ENCODE data around the gene RAB44.

The RAB44 gene

DNA sequence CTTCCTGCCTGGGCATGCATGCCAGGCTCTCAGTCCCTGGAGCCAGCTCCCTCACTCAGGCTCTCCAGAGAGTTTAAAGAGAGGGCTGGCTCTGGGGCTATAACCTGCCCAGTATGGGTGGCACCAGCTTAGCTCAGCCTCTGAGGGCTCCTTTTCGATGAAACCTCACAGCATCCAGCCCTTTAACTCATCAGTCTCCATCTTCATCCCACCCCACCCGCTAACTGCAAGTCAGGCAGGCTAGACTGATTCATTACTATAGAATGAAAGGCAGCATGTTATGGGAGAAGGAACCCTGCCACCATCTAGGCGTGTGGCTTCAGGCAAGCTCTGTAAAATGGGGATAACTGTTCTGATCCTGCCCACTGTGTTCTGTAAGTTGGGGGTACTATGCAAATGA, 53.5 kb downstream of the RAB44 start:
- TF ChIP-seq JUND (IDR thresholded peaks at IDR 0.05; ENCODE audit: low read depth): no peak
- in situ Hi-C loops (cut with HindIII; ENCODE audit: low pct_unique_long_range_greater_than_20kb, low sequenced_read_pairs): no loop called here
- DNase-seq (ENCODE audit: low read depth in 1 of 2, low spot score in 1 of 2): no peak

DNA sequence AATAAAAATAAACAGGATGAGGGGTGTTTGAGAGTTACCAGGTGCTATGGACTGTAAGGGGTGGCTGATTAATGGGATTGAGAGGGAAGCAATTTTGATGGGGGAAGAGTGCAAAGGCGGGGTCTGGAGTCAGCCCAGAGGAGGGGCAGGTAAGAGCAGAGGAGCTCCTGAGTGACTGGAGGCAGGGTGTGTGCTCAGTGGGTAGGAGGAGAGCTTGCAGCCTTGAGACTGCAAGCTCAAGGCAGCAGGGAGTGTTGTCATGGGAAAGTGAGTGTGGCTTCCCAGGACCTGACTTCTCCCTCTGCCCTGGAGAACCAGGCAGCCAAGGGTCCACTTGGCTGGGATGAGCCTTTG, 54.2 kb downstream of the RAB44 start:
- in situ Hi-C loops (cut with HindIII; ENCODE audit: low pct_unique_long_range_greater_than_20kb, low sequenced_read_pairs): no loop called here
- DNase-seq (ENCODE audit: low read depth in 1 of 2, low spot score in 1 of 2): no peak
- TF ChIP-seq JUND (IDR thresholded peaks at IDR 0.05; ENCODE audit: low read depth): no peak

DNA sequence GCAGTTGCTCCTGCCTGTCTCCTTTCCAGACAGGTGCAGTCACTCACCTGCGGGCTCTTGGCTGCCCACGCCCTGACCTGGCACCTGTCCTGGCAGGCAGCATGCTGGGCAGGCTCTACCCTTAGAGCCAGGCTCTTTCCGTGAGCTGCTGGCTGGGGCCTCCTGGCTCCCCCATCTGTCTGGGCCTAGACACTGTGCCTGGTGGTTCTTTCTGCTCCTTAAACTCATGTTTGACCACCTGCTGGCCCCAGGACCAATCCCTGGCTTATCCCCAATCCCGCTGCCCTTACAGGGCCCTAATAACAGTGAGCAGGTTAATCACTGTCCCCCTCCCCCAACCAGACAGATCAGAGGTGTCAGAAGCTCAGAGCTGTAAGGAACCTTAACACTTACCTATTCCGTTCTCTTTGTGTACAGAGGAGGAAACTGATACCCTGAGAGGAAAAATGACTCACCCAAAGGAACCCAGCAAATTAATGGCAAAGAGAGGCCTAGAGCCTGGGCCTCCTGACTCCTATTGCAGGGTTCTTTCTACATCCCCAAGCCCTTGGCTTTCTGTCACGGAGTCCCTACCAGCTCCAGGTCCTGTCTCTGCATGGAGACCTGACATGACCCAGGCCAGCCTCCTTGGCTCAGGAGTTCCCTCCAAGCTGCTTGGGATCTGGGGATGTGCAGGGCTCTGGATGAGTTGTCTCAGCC, 54.7 kb downstream of the RAB44 start:
- in situ Hi-C loops (cut with HindIII; ENCODE audit: low pct_unique_long_range_greater_than_20kb, low sequenced_read_pairs): no loop called here
- peak; percentile 51 to 68 for DNase-seq (ENCODE audit: low read depth in 1 of 2, low spot score in 1 of 2)
- TF ChIP-seq JUND (IDR thresholded peaks at IDR 0.05; ENCODE audit: low read depth): no peak

GRCh38 chr6:36752886-36753506, 55.4 kb downstream of the RAB44 start:
- DNase-seq (ENCODE audit: low read depth in 1 of 2, low spot score in 1 of 2): no peak
- in situ Hi-C loops (cut with HindIII; ENCODE audit: low pct_unique_long_range_greater_than_20kb, low sequenced_read_pairs): no loop called here
- TF ChIP-seq JUND (IDR thresholded peaks at IDR 0.05; ENCODE audit: low read depth): no peak

- no peak for DNase-seq (ENCODE audit: low read depth in 1 of 2, low spot score in 1 of 2)
- in situ Hi-C loops (cut with HindIII; ENCODE audit: low pct_unique_long_range_greater_than_20kb, low sequenced_read_pairs): no loop called here
- no peak for TF ChIP-seq JUND (IDR thresholded peaks at IDR 0.05; ENCODE audit: low read depth)
These were observed 56.2 kb downstream of the RAB44 start for GRCh38 chr6:36753671-36754405.

- in situ Hi-C loops (cut with HindIII; ENCODE audit: low pct_unique_long_range_greater_than_20kb, low sequenced_read_pairs): no loop called here
- TF ChIP-seq JUND (IDR thresholded peaks at IDR 0.05; ENCODE audit: low read depth): no peak
- DNase-seq (ENCODE audit: low read depth in 1 of 2, low spot score in 1 of 2): no peak
These were observed 57.2 kb downstream of the RAB44 start for GRCh38 chr6:36754582-36755434.

DNA sequence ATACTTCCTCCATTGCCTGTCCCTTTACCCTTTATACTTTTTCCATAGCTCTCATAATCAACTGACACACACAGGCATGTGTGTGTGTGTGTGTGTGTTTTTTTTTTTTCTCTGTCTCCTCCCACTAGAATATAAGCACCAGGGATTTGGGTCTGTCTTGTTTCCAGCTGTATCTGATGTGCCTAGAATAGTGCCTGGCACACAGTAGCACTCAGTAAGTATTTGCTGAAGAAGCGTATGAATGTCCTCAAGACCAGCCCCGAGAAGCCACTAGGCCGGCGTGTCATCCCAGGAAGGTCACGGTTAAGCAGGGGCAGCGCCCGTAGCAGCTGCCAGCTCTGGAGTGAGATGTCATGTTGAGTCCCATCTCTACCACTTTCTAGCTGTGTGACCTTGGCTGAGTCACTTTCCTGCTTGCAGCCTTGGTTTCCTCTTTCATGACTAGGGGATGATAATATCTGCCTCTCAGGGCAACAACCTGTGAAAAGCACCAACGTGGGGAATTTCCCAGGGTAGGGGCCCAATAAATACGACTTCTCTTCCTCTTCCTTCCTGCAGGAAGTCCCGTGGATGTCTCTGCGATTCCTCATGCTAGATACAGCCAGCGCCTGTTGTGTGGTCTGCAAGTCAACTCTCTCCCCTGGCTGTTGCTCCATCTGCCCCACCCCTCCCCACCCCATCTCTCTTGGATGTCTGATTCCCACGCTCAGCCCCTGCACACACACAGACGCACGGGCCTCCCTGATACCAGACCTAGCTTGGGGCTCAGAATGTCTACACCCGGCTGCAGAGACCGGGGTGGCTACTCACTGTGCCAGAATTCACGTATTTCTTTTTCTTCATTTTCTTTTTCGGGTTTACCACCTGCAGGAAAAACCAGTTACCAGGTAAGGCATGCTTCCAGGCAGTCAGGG, 58.1 kb downstream of the RAB44 start:
- TF ChIP-seq JUND (IDR thresholded peaks at IDR 0.05; ENCODE audit: low read depth): no peak
- DNase-seq (ENCODE audit: low read depth in 1 of 2, low spot score in 1 of 2): peak in 1 of 2 experiments; percentile 46
- in situ Hi-C loops (cut with HindIII; ENCODE audit: low pct_unique_long_range_greater_than_20kb, low sequenced_read_pairs): no loop called here

- no peak for TF ChIP-seq JUND (IDR thresholded peaks at IDR 0.05; ENCODE audit: low read depth)
- no peak for DNase-seq (ENCODE audit: low read depth in 1 of 2, low spot score in 1 of 2)
- in situ Hi-C loops (cut with HindIII; ENCODE audit: low pct_unique_long_range_greater_than_20kb, low sequenced_read_pairs): no loop called here
These were observed 59.2 kb downstream of the RAB44 start for GRCh38 chr6:36756786-36757185.

GRCh38 chr6:36757206-36757605, 59.6 kb downstream of the RAB44 start:
- in situ Hi-C loops (cut with HindIII; ENCODE audit: low pct_unique_long_range_greater_than_20kb, low sequenced_read_pairs): no loop called here
- no peak for DNase-seq (ENCODE audit: low read depth in 1 of 2, low spot score in 1 of 2)
- no peak for TF ChIP-seq JUND (IDR thresholded peaks at IDR 0.05; ENCODE audit: low read depth)

- DNase-seq (ENCODE audit: low read depth in 1 of 2, low spot score in 1 of 2): no peak
- in situ Hi-C loops (cut with HindIII; ENCODE audit: low pct_unique_long_range_greater_than_20kb, low sequenced_read_pairs): no loop called here
- TF ChIP-seq JUND (IDR thresholded peaks at IDR 0.05; ENCODE audit: low read depth): no peak
These were observed 60.4 kb downstream of the RAB44 start for GRCh38 chr6:36757943-36758508.

- in situ Hi-C loops (cut with HindIII; ENCODE audit: low pct_unique_long_range_greater_than_20kb, low sequenced_read_pairs): no loop called here
- peak in 1 of 2 experiments; percentile 58 for DNase-seq (ENCODE audit: low read depth in 1 of 2, low spot score in 1 of 2)
- no peak for TF ChIP-seq JUND (IDR thresholded peaks at IDR 0.05; ENCODE audit: low read depth)
These were observed 61.0 kb downstream of the RAB44 start for GRCh38 chr6:36758516-36759147.
